Occipital lobe (tissue), 2 donors: ENCODE results near the gene RPIA. TPM values are rescaled to one million over a fixed set of nuclear protein-coding genes. Genes with fewer than 3 reads are reported as not detected.

ENCODE experiments used
- DNase-seq: peaks from one replicate; lab custom pipeline; 2025; lab: John Stamatoyannopoulos, UW
- total RNA-seq: library from RNA; depleted of rRNA; stranded (reverse); fragments of >200 nt; gene quantifications from one replicate; pipeline ENCODE4 v1.2.3, GENCODE V29; 2014

The RPIA gene
- total RNA-seq, 1 donor from 2014 or later = 10.5 TPM

DNA sequence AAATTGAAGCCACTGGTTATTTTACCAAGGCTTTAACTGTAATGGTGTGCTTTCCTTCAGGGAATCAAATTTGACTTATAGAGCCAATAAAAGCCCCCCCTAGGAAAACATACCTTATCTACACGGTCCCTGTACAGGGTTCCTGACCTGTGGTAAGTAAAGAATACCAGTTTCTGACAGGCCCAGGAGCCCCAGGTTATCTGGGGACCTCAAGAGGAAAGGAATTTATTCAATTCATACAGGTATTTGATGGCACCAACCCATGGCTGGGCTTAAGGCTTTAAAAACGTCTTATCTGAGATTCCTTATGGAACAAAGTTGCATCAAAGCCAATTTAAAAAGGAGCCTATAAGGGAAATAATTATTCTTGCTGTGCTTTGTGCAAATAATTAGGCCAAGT, 7.0 kb upstream of the RPIA start:
- DNase-seq = no peak

- no peak for DNase-seq
Observed at GRCh38 chr2:88686320-88686719, 5.2 kb upstream of the RPIA start.

DNA sequence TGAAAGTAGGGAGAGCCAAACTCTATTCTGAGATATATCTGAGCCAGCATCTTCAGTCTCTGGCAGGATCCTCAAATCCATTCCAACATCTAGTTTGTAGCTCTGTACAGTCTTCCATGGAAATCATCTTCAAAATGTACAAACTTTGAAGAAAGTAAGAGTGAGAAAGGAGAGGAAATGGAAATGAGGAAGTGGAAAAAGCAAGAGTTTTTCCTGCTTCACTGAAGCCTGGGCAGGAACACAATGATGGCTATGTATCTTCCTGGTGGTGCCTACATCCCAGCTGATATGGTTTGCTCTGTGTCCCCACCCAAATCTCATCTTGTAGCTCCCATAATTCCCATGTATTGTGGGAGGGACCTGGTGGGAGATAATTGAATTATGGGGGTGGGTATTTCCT, 4.1 kb upstream of the RPIA start:
- DNase-seq = no peak

DNA sequence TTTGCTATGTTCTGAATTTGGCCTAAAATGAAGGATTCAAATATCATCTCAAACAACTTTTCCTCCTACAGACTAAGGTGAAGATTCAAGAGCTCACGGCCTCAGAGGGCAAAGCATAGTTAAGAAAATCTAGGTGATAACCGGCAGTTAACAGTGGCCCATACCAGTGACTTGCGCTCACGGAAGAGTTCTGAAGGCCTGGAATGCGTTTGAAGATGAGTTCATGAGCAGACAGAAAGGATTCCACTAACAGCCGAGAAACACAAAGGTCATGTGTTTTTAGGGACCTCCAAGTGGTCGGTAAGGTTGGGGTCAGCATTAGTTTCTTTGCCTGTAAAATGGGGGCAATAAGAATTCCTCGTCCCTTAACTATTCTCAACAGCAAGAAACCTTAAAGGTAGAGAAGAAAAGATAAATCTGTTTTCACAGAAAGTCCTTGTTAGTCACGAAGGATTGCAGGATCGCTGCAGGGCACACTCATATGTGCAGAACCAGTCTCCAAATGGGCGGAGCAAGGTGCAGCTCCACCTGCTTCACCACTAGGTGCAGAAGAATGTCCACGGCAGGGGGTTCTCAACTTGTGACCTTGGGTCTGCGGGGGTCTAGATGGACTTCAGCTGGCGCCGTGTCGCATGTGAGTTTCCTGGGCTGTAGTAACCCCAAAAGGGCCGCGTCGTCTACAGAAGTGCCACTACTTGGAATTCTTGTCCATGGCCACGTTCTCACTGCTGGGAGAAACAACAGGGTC, 708 bp upstream of the RPIA start:
- no peak for DNase-seq

DNA sequence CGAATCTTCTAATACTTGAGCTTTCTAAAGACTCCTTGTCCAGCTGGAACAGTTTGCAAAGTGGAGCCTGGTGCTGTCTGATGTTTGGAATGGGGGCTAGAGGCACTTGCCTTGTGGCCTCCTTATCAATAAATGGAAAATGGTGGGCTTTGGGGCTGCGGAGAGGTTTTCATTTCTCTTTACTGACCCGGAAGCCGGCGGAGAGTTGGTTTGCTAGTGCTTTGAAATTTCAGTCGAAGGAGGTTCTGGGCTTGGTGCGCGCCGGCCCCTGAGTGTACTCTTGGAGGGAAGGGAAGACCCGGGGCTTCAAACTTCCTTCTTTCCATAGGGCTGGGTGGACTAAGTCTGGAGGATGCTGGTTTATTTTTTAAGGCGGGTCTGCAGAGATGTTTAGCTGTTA, 714 bp downstream of the RPIA start:
- DNase-seq = no peak

DNA sequence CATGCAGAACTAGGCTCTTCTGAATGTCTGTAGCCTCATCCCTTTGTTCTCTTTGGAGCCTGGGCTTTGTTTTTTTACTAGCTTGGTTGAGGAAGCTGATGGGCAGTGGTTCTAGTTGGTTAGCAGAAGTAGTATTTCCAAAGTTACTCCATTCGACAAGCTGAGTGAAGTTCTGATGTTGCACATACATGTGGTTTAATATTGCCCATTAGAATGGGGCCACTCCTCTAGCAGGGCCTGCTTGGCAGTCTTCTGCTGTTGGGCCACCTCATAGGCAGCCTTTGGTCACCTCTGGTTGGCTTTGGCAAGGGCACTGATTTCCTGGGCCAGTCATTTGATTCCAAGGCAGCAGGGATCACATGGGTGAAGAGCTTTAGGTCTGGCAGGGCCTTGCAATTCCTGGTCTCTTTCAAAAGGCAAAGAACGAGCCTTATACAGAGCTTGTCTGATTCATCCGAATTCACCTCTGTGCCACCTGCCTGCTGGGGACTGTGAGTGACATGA, 2.5 kb downstream of the RPIA start:
- no peak for DNase-seq

DNA sequence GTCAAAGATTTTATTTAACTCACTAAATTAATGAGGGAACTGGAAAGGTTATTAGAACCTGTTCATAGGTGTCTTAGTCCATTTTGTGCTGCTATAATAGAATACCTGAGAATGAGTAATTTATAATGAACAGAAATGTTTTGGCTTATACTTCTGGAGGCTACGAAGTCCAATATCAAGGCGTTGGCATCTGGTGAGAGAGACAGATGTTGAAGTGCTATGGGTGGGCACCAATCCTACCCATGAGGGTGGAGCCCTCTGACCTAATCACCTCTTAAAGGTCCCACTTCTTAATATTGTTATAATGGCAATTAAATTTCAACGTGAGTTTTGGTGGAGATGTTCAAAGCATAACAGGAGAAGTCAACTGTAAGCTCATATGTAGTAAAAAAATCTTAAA, 5.1 kb downstream of the RPIA start:
- no peak for DNase-seq

GRCh38 chr2:88697370-88698026, 6.0 kb downstream of the RPIA start:
- DNase-seq = no peak

- no peak for DNase-seq
Observed at GRCh38 chr2:88698027-88698413, 6.5 kb downstream of the RPIA start.

DNA sequence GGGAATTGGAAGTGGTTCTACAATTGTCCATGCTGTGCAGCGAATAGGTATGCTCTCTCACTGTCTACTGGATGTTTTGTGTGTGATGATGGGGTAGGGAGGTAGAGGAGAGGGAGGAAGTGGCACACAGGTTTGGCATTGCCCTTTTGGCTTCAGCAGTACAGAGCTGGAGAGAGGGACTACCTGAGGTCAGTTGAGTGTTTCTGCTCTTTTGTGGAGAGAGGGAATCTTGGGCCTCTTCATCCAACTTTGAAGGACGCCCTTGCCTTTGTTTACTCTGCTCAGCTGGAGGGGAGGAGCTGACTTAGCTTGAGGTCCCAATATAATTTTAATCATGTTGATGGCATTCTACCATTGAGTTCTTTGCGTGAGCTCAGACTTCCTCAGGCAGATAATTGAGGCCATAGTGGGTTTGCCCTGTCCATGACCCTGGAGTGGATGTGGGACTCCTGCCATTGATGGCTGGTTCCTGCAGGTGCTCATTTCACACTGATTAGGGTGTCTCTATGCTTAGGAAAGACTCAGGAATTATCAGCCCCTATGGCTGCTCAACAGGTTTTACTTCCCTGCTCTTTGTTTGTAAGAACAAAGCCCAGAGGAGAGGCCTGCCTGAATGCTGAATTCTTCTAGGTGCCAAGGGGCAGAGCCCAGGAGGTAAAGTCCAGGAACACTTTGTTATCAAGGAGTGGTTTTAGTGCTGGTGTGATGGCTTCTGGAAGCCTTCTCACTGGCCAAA, 7.2 kb downstream of the RPIA start:
- no peak for DNase-seq

GRCh38 chr2:88707003-88707402, 15.5 kb downstream of the RPIA start:
- DNase-seq = no peak

- DNase-seq = no peak
Observed at GRCh38 chr2:88709181-88709631, 17.7 kb downstream of the RPIA start.

- no peak for DNase-seq
Observed at GRCh38 chr2:88711289-88711688, 19.8 kb downstream of the RPIA start.

- no peak for DNase-seq
Observed at GRCh38 chr2:88711897-88712296, 20.4 kb downstream of the RPIA start.

- DNase-seq = no peak
Observed at GRCh38 chr2:88713408-88713807, 21.9 kb downstream of the RPIA start.

GRCh38 chr2:88714667-88715066, 23.2 kb downstream of the RPIA start:
- DNase-seq = no peak

GRCh38 chr2:88720399-88720798, 28.9 kb downstream of the RPIA start:
- no peak for DNase-seq

DNA sequence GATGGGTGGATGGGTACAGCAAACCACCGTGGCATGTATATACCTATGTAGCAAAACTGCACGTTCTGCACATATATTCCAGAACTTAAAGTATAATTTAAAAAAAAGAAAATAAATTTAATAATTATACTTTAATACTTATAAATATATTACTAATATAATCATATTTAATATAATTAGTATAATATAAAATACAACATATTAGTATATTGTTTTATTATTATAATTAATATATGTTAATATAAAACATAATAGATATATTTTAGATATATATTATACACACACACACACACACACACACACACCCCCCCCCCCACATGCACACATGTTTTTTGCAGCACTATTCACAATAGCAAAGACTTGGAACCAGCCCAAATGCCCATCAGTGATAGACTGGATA, 29.8 kb downstream of the RPIA start:
- no peak for DNase-seq

DNA sequence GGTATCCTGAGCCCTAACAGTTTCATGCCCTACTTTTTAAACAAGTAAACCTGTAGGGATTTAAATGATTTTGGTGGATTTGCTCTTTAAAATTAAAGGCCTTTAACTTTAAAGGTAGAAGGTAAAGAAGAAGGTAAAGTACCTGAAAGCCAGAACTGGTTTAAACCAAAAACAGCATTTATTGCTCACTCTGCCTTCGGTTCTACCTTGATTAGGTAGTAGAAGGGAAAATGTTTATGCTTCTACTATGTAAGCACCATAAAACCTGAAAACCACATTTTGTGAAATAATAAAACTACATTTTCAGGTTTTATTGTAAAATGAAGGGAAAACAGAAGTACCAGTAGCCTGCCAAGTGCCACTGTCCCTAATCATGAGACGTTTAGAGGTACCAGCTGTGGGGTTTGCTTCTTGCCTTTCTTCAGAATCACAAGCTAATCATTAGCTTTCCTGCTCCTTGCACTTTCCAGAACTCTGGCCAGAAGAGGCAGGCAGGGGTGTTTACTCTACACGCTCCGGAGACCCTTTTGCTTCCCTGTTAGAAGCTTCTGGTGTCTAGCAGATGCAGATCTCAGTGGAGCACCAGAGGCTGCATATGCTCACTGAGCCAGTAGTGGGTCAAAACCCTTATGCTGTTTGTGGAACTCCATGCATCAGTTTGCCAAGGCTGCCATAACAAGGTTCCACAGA, 33.3 kb downstream of the RPIA start:
- no peak for DNase-seq

DNA sequence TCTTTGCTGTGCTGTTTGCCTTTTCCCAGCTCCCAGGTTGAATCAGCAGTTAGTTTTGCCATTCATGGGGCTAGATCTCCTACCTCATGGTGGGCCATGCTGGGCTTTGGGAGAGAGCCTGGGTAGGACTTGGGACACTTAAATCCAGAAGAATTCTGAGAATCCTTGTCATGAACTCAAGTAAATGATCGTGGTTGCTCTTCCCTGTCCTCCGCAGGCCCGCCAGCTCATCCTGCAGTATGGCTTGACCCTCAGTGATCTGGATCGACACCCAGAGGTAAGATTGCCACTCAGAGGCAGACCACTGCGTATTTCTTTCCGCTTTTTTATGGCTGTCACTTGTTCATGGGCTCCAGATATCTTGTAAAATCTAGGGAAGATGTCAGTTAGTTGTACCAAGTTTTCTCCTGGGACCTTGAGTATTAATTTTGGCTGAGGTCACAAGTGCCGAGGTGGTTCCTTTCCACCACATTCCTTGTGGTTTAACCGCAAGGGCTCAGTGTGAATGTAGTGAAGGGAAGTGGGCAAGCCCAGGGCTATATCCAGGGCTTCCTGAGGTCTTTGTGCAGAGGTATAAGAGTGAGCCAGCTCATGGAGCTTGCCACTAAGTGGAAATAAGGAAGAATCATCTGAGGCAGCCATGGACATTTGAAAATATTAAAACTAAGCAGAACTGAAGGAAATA, 37.7 kb downstream of the RPIA start:
- DNase-seq = no peak
